ENCODE results near the gene SYT6. TPM values are rescaled to one million over a fixed set of nuclear protein-coding genes. Genes with fewer than 3 reads are reported as not detected.
"Not testable (repeated sequence)": the region's sequence is repeated elsewhere in the genome, so short reads cannot be mapped to it uniquely, and the experiment has no call there.

SYT6 gene
- total RNA-seq, 1 donor from 2014 or later = 12.6 TPM

- DNase-seq (ENCODE audit: low spot score in 2 of 2) (no peak), FAIRE-seq (no peak)
These were observed 76.5 kb downstream of the SYT6 start for GRCh38 chr1:114077188-114077587.

- DNase-seq (ENCODE audit: low spot score in 2 of 2) (no peak), FAIRE-seq (no peak)
These were observed 77.4 kb downstream of the SYT6 start for GRCh38 chr1:114076308-114076707.

GRCh38 chr1:114075546-114076242, 78.0 kb downstream of the SYT6 start:
- DNase-seq (ENCODE audit: low spot score in 2 of 2) = no peak
- no peak for FAIRE-seq

GRCh38 chr1:114075105-114075504, 78.6 kb downstream of the SYT6 start:
- DNase-seq (ENCODE audit: low spot score in 2 of 2) (no peak), FAIRE-seq (no peak)

- no peak for FAIRE-seq
- no peak for DNase-seq (ENCODE audit: low spot score in 2 of 2)
These were observed 81.4 kb downstream of the SYT6 start for GRCh38 chr1:114072246-114072645.

GRCh38 chr1:114069762-114070161, 83.9 kb downstream of the SYT6 start:
- DNase-seq (ENCODE audit: low spot score in 2 of 2); FAIRE-seq: not testable (repeated sequence)

GRCh38 chr1:114068684-114069083, 85.0 kb downstream of the SYT6 start:
- not testable (repeated sequence) for FAIRE-seq; DNase-seq (ENCODE audit: low spot score in 2 of 2)

GRCh38 chr1:114065671-114066070, 88.0 kb downstream of the SYT6 start:
- not testable (repeated sequence) for FAIRE-seq; DNase-seq (ENCODE audit: low spot score in 2 of 2)

- FAIRE-seq (no peak), DNase-seq (ENCODE audit: low spot score in 2 of 2) (no peak)
These were observed 90.1 kb downstream of the SYT6 start for GRCh38 chr1:114063544-114063943.

GRCh38 chr1:114062477-114063099, 91.1 kb downstream of the SYT6 start:
- no peak for DNase-seq (ENCODE audit: low spot score in 2 of 2)
- no peak for FAIRE-seq

GRCh38 chr1:114061121-114061830, 92.4 kb downstream of the SYT6 start:
- FAIRE-seq (no peak), DNase-seq (ENCODE audit: low spot score in 2 of 2) (no peak)

GRCh38 chr1:114058236-114058635, 95.4 kb downstream of the SYT6 start:
- not testable (repeated sequence) for DNase-seq (ENCODE audit: low spot score in 2 of 2); FAIRE-seq

GRCh38 chr1:114054148-114054547, 99.5 kb downstream of the SYT6 start:
- no peak for DNase-seq (ENCODE audit: low spot score in 2 of 2)
- no peak for FAIRE-seq

- no peak for DNase-seq (ENCODE audit: low spot score in 2 of 2)
- no peak for FAIRE-seq
These were observed 105.4 kb downstream of the SYT6 start for GRCh38 chr1:114048232-114048631.

- DNase-seq (ENCODE audit: low spot score in 2 of 2) = no peak
- no peak for FAIRE-seq
These were observed 110.1 kb downstream of the SYT6 start for GRCh38 chr1:114043548-114043947.

- FAIRE-seq (no peak), DNase-seq (ENCODE audit: low spot score in 2 of 2) (no peak)
These were observed 110.6 kb downstream of the SYT6 start for GRCh38 chr1:114043054-114043453.

- FAIRE-seq (no peak), DNase-seq (ENCODE audit: low spot score in 2 of 2) (no peak)
These were observed 113.2 kb downstream of the SYT6 start for GRCh38 chr1:114040273-114041015.
